ENCODE measurements around the gene CFAP99.

Gene CFAP99

GRCh38 chr4:2393353-2394270, 25.1 kb upstream of the CFAP99 start:
- DNase-seq: no peak

GRCh38 chr4:2394528-2394927, 24.2 kb upstream of the CFAP99 start:
- no peak for DNase-seq

- DNase-seq: no peak
These were observed 23.7 kb upstream of the CFAP99 start for GRCh38 chr4:2395038-2395437.

- no peak for DNase-seq
These were observed 23.2 kb upstream of the CFAP99 start for GRCh38 chr4:2395584-2395983.

- DNase-seq: no peak
These were observed 21.9 kb upstream of the CFAP99 start for GRCh38 chr4:2396781-2397368.

- DNase-seq: no peak
These were observed 21.0 kb upstream of the CFAP99 start for GRCh38 chr4:2397596-2398379.

GRCh38 chr4:2399216-2399615, 19.5 kb upstream of the CFAP99 start:
- no peak for DNase-seq

- DNase-seq: no peak
These were observed 19.0 kb upstream of the CFAP99 start for GRCh38 chr4:2399631-2400190.

- DNase-seq: no peak
These were observed 17.7 kb upstream of the CFAP99 start for GRCh38 chr4:2400841-2401609.

GRCh38 chr4:2401610-2401983, 17.2 kb upstream of the CFAP99 start:
- no peak for DNase-seq

- no peak for DNase-seq
These were observed 16.5 kb upstream of the CFAP99 start for GRCh38 chr4:2402048-2402842.

GRCh38 chr4:2402941-2403340, 15.8 kb upstream of the CFAP99 start:
- no peak for DNase-seq

GRCh38 chr4:2406406-2406805, 12.3 kb upstream of the CFAP99 start:
- DNase-seq: no peak

- no peak for DNase-seq
These were observed 11.8 kb upstream of the CFAP99 start for GRCh38 chr4:2406920-2407319.

- no peak for DNase-seq
These were observed 10.8 kb upstream of the CFAP99 start for GRCh38 chr4:2407991-2408342.

- no peak for DNase-seq
These were observed 10.3 kb upstream of the CFAP99 start for GRCh38 chr4:2408401-2408958.

GRCh38 chr4:2408976-2409375, 9.8 kb upstream of the CFAP99 start:
- no peak for DNase-seq

- no peak for DNase-seq
These were observed 9.4 kb upstream of the CFAP99 start for GRCh38 chr4:2409381-2409783.

GRCh38 chr4:2411786-2412510, 6.8 kb upstream of the CFAP99 start:
- DNase-seq: no peak

GRCh38 chr4:2412534-2412884, 6.2 kb upstream of the CFAP99 start:
- no peak for DNase-seq

All from GDM1 (cell line).